Gastroesophageal sphincter (tissue), 3 donors: ENCODE results near the gene DDT.

Experiments used
- POLR2A ChIP-seq, 2 donors: fragments of 450-650 bp; IDR thresholded peaks; one replicate each; pipeline ENCODE4 v1.6.1; 2017; ENCODE audit warnings: antibody characterized with exemption in 2 of 2, mild to moderate bottlenecking in 2 of 2, moderate library complexity in 1 of 2
- POLR2AphosphoS5 ChIP-seq: sonication (generic); formaldehyde crosslinking; IDR thresholded peaks from one replicate; pipeline ENCODE4 v1.6.1; 2017; ENCODE audit warnings: antibody characterized with exemption
- TF ChIP-seq, protein P1 (sequence below), 4 experiments: fragments of 200-600 bp in 2 of 4; fragments of 450-650 bp in 2 of 4; sonication (generic) in 1 of 4; IDR thresholded peaks; one replicate each; pipeline ENCODE4 v1.5.1; 2017 to 2019; ENCODE audit warnings: antibody characterized with exemption in 4 of 4, mild to moderate bottlenecking in 2 of 4, moderate library complexity in 2 of 4

- TF ChIP-seq POLR2AphosphoS5 (no peak), POLR2A (IDR thresholded peaks at IDR 0.05) (no peak)
- TF ChIP-seq, protein P1, sequence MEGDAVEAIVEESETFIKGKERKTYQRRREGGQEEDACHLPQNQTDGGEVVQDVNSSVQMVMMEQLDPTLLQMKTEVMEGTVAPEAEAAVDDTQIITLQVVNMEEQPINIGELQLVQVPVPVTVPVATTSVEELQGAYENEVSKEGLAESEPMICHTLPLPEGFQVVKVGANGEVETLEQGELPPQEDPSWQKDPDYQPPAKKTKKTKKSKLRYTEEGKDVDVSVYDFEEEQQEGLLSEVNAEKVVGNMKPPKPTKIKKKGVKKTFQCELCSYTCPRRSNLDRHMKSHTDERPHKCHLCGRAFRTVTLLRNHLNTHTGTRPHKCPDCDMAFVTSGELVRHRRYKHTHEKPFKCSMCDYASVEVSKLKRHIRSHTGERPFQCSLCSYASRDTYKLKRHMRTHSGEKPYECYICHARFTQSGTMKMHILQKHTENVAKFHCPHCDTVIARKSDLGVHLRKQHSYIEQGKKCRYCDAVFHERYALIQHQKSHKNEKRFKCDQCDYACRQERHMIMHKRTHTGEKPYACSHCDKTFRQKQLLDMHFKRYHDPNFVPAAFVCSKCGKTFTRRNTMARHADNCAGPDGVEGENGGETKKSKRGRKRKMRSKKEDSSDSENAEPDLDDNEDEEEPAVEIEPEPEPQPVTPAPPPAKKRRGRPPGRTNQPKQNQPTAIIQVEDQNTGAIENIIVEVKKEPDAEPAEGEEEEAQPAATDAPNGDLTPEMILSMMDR (IDR thresholded peaks at IDR 0.05): no peak
Observed at GRCh38 chr22:23926561-23926960, 47.7 kb downstream of the DDT start.
